Memory B cell (primary cell): ENCODE results near the gene EBI3.
"Not testable (repeated sequence)": the region's sequence is repeated elsewhere in the genome, so short reads cannot be mapped to it uniquely, and the experiment has no call there.

ENCODE experiments used
- ATAC-seq: fragments of 150-1000 bp; cut with Tn5 transposase; 2 replicates; pipeline ENCODE4 v1.10.0; 2021; ENCODE audit warnings: low read depth, mild to moderate bottlenecking, moderate library complexity
- DNase-seq, 2 donors: peaks; one replicate each; pipeline ENCODE4 v3.0.0; 2022; ENCODE audit warnings: low spot score in 2 of 2
- H3K27ac Mint-ChIP-seq: one replicate; pipeline ENCODE4 v1.8.0; 2022; ENCODE audit warnings: mild to moderate bottlenecking, moderate library complexity, mixed read lengths
- H3K27me3 Mint-ChIP-seq: one replicate; pipeline ENCODE4 v1.8.0; 2022; ENCODE audit warnings: mixed read lengths
- H3K36me3 Mint-ChIP-seq: one replicate; pipeline ENCODE4 v1.8.0; 2022; ENCODE audit warnings: mild to moderate bottlenecking, mixed read lengths
- H3K4me1 Mint-ChIP-seq: one replicate; pipeline ENCODE4 v1.8.0; 2022; ENCODE audit warnings: mixed read lengths
- H3K4me3 Mint-ChIP-seq: one replicate; pipeline ENCODE4 v1.8.0; 2022; ENCODE audit warnings: mild to moderate bottlenecking, moderate library complexity, mixed read lengths
- H3K9me3 Mint-ChIP-seq: one replicate; pipeline ENCODE4 v1.8.0; 2022; ENCODE audit warnings: mixed read lengths

Gene EBI3

GRCh38 chr19:4267901-4268815, 38.8 kb downstream of the EBI3 start:
- no peak overlapping the region for H3K27ac Mint-ChIP-seq
- no peak overlapping the region for H3K4me3 Mint-ChIP-seq
- peaks cover 28% of the 10 kb centered on the region for H3K36me3 Mint-ChIP-seq
- no peaks in the 10 kb centered on the region for H3K27me3 Mint-ChIP-seq
- H3K9me3 Mint-ChIP-seq = no peaks in the 10 kb centered on the region
- DNase-seq (no peak), ATAC-seq (no peak)
- peaks cover 10% of the 10 kb centered on the region for H3K4me1 Mint-ChIP-seq

- Mint-ChIP-seq H3K4me3 (no peak overlapping the region), H3K4me1 (peaks cover 10% of the 10 kb centered on the region), H3K36me3 (peaks cover 25% of the 10 kb centered on the region), H3K9me3 (no peaks in the 10 kb centered on the region), H3K27me3 (no peaks in the 10 kb centered on the region), H3K27ac (no peak overlapping the region)
- ATAC-seq (no peak), DNase-seq (no peak)
These were observed 39.6 kb downstream of the EBI3 start for GRCh38 chr19:4268816-4269430.

- Mint-ChIP-seq H3K4me1 (no peaks in the 10 kb centered on the region), H3K27ac (no peak overlapping the region), H3K27me3 (no peaks in the 10 kb centered on the region), H3K36me3 (peaks cover 6% of the 10 kb centered on the region), H3K4me3 (no peak overlapping the region), H3K9me3 (no peaks in the 10 kb centered on the region)
- DNase-seq (no peak), ATAC-seq (no peak)
These were observed 43.6 kb downstream of the EBI3 start for GRCh38 chr19:4272894-4273293.

GRCh38 chr19:4274321-4274686, 45.0 kb downstream of the EBI3 start:
- not testable (repeated sequence) for ATAC-seq, H3K4me1 Mint-ChIP-seq, H3K27ac Mint-ChIP-seq, H3K27me3 Mint-ChIP-seq, DNase-seq, H3K36me3 Mint-ChIP-seq, H3K4me3 Mint-ChIP-seq, H3K9me3 Mint-ChIP-seq

DNA sequence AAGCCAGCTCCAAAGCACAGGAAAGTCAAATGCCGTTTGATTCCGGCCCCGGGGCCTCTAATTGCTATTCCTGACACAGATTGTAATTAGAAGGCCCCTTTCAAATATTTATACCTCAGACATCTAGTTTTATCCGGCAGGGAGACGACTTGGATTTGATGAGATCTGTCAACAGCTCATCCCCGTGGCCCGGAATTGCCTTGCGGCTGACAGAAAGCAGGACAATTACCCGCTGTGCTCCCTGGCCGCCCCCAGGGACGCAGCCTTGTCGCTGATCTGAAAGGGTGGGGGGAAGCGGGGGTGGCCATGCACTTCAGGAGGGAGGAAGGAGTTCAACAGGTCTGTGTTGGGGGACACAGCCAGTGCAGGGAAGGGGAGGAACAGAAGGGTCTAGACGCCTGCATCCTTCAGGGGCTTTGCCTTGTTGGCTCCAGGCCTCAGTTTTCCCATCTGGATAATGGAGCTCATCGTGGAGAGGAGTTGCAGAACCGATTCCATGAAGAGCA, 47.9 kb downstream of the EBI3 start:
- no peak overlapping the region for H3K27ac Mint-ChIP-seq

DNA sequence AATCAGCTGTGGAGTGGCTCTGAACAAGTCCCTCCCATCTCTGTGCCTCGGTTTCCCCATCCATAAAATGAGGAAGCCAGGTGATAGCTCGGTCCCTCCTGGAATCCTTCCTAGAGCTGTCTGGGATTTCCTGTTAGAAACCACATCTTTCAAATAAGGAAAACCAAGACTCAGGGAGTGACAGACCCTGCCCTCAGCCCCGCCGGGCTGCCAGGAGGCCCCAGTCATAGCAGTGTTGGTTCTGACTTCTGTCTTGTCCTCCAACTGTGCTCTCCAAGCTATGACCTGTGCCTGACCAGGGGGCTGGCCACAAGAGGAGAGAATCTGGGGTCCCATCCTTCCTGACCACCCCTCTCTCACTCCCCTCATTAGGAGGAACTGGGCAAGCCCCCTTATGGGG, 48.7 kb downstream of the EBI3 start:
- Mint-ChIP-seq H3K27me3 (peaks cover 13% of the 10 kb centered on the region), H3K4me3 (no peak overlapping the region), H3K9me3 (no peaks in the 10 kb centered on the region), H3K4me1 (peaks cover 3% of the 10 kb centered on the region), H3K36me3 (peaks cover under 1% of the 10 kb centered on the region), H3K27ac (no peak overlapping the region)
- ATAC-seq (no peak), DNase-seq (no peak)

More for the DNA sequence above, 47.9 kb downstream of the EBI3 start:
- H3K4me1 Mint-ChIP-seq = peaks cover 3% of the 10 kb centered on the region
- H3K27me3 Mint-ChIP-seq = peaks cover 10% of the 10 kb centered on the region
- ATAC-seq (no peak), DNase-seq (no peak)
- H3K36me3 Mint-ChIP-seq = peaks cover 2% of the 10 kb centered on the region
- no peak overlapping the region for H3K4me3 Mint-ChIP-seq
- H3K9me3 Mint-ChIP-seq = no peaks in the 10 kb centered on the region

- Mint-ChIP-seq H3K9me3 (no peaks in the 10 kb centered on the region), H3K4me3 (peak within 1 kb of the TSS; percentile 46), H3K27ac (no peak within 1 kb of the TSS), H3K4me1 (peaks cover 3% of the 10 kb centered on the region), H3K36me3 (no peaks in the 10 kb centered on the region), H3K27me3 (peaks cover 13% of the 10 kb centered on the region)
- DNase-seq (no peak), ATAC-seq (no peak)
These were observed 49.3 kb downstream of the EBI3 start, which contains the start of gene SHD for GRCh38 chr19:4278419-4279266. Gene SHD (plus strand): TSS chr19:4279266. CDS start chr19:4280064, 798 bp downstream.

- DNase-seq = no peak
- H3K4me3 Mint-ChIP-seq = no peak overlapping the region
- peaks cover 13% of the 10 kb centered on the region for H3K27me3 Mint-ChIP-seq
- no peak overlapping the region for H3K27ac Mint-ChIP-seq
- ATAC-seq = no peak
- no peaks in the 10 kb centered on the region for H3K36me3 Mint-ChIP-seq
- peaks cover 3% of the 10 kb centered on the region for H3K4me1 Mint-ChIP-seq
- no peaks in the 10 kb centered on the region for H3K9me3 Mint-ChIP-seq
These were observed 49.9 kb downstream of the EBI3 start for GRCh38 chr19:4279267-4279529.

GRCh38 chr19:4279530-4280422, 50.5 kb downstream of the EBI3 start:
- Mint-ChIP-seq H3K9me3 (no peaks in the 10 kb centered on the region), H3K27me3 (peaks cover 13% of the 10 kb centered on the region), H3K36me3 (no peaks in the 10 kb centered on the region), H3K27ac (no peak overlapping the region), H3K4me3 (peak overlapping the region; percentile 46), H3K4me1 (peaks cover 5% of the 10 kb centered on the region)
- ATAC-seq (no peak), DNase-seq (no peak)

- ATAC-seq (peak; percentile 35), DNase-seq (no peak)
- peaks cover 15% of the 10 kb centered on the region for H3K27me3 Mint-ChIP-seq
- no peaks in the 10 kb centered on the region for H3K36me3 Mint-ChIP-seq
- peaks cover 5% of the 10 kb centered on the region for H3K4me1 Mint-ChIP-seq
- H3K4me3 Mint-ChIP-seq = no peak overlapping the region
- H3K9me3 Mint-ChIP-seq = no peaks in the 10 kb centered on the region
- H3K27ac Mint-ChIP-seq = no peak overlapping the region
These were observed 55.0 kb downstream of the EBI3 start for GRCh38 chr19:4284176-4284958.

DNA sequence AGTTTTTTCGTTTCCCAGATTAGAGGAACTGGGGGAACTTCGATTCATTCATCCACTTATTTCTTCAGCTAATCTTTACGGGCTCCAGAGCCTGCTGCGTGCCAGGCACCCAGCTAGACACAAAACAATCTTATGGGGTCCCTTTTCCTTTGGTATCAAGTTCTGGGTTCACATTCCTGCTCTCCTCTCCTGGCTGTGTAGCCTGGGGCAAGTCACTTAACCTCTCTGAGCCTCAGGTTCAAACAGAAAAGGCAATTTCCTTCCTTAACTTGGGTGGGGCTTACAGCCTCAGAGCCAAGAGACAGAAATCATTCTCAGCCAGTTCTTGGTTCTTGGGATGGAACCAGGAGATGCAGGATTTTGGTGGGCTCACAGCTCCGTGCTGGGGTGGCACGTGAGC, 55.7 kb downstream of the EBI3 start:
- Mint-ChIP-seq H3K36me3 (no peaks in the 10 kb centered on the region), H3K27me3 (peaks cover 12% of the 10 kb centered on the region), H3K4me1 (peaks cover 3% of the 10 kb centered on the region), H3K4me3 (no peak overlapping the region), H3K27ac (no peak overlapping the region), H3K9me3 (no peaks in the 10 kb centered on the region)
- DNase-seq (no peak), ATAC-seq (no peak)

GRCh38 chr19:4286141-4286540, 56.8 kb downstream of the EBI3 start:
- not testable (repeated sequence) for ATAC-seq, H3K4me3 Mint-ChIP-seq, H3K9me3 Mint-ChIP-seq, DNase-seq, H3K27ac Mint-ChIP-seq, H3K4me1 Mint-ChIP-seq, H3K36me3 Mint-ChIP-seq
- H3K27me3 Mint-ChIP-seq = peaks cover 11% of the 10 kb centered on the region
